ENCODE results near the gene NAA11. TPM values are rescaled to one million over a fixed set of nuclear protein-coding genes. Genes with fewer than 3 reads are reported as not detected.

NAA11 gene
- 0.52 TPM for polyA plus RNA-seq (ENCODE audit: insufficient read length)

GRCh38 chr4:79325864-79326328 is at the start of gene NAA11:
Gene NAA11 (minus strand): TSS chr4:79326061. CDS start chr4:79325877, 184 bp downstream.
- DNase-seq (ENCODE audit: low read depth) = no peak

GRCh38 chr4:79370026-79370425 is 44.2 kb upstream of the NAA11 start:
- no peak for DNase-seq (ENCODE audit: low read depth)

- no peak for DNase-seq (ENCODE audit: low read depth)
Observed at GRCh38 chr4:79367096-79367495, 41.2 kb upstream of the NAA11 start.

GRCh38 chr4:79366422-79366821 is 40.6 kb upstream of the NAA11 start:
- no peak for DNase-seq (ENCODE audit: low read depth)

GRCh38 chr4:79364061-79364460 is 38.2 kb upstream of the NAA11 start:
- no peak for DNase-seq (ENCODE audit: low read depth)

- no peak for DNase-seq (ENCODE audit: low read depth)
Observed at GRCh38 chr4:79362626-79363025, 36.8 kb upstream of the NAA11 start.

- no peak for DNase-seq (ENCODE audit: low read depth)
Observed at GRCh38 chr4:79360006-79360405, 34.1 kb upstream of the NAA11 start.

- no peak for DNase-seq (ENCODE audit: low read depth)
Observed at GRCh38 chr4:79358438-79358837, 32.6 kb upstream of the NAA11 start.

- no peak for DNase-seq (ENCODE audit: low read depth)
Observed at GRCh38 chr4:79357365-79357764, 31.5 kb upstream of the NAA11 start.

GRCh38 chr4:79353075-79353474 is 27.2 kb upstream of the NAA11 start:
- DNase-seq (ENCODE audit: low read depth) = no peak

GRCh38 chr4:79348405-79348804 is 22.5 kb upstream of the NAA11 start:
- DNase-seq (ENCODE audit: low read depth) = no peak

- no peak for DNase-seq (ENCODE audit: low read depth)
Observed at GRCh38 chr4:79341893-79342653, 16.2 kb upstream of the NAA11 start.

- no peak for DNase-seq (ENCODE audit: low read depth)
Observed at GRCh38 chr4:79340568-79340967, 14.7 kb upstream of the NAA11 start.

- no peak for DNase-seq (ENCODE audit: low read depth)
Observed at GRCh38 chr4:79338148-79338547, 12.3 kb upstream of the NAA11 start.

GRCh38 chr4:79334783-79335182 is 8.9 kb upstream of the NAA11 start:
- DNase-seq (ENCODE audit: low read depth) = no peak

- no peak for DNase-seq (ENCODE audit: low read depth)
Observed at GRCh38 chr4:79334341-79334740, 8.5 kb upstream of the NAA11 start.

GRCh38 chr4:79331126-79331876 is 5.4 kb upstream of the NAA11 start:
- DNase-seq (ENCODE audit: low read depth) = no peak

GRCh38 chr4:79330720-79331119 is 4.9 kb upstream of the NAA11 start:
- no peak for DNase-seq (ENCODE audit: low read depth)

GRCh38 chr4:79325436-79325835 is 425 bp downstream of the NAA11 start:
- no peak for DNase-seq (ENCODE audit: low read depth)

GRCh38 chr4:79319975-79320374 is 5.9 kb downstream of the NAA11 start:
- no peak for DNase-seq (ENCODE audit: low read depth)

- no peak for DNase-seq (ENCODE audit: low read depth)
Observed at GRCh38 chr4:79317711-79318110, 8.2 kb downstream of the NAA11 start.

- no peak for DNase-seq (ENCODE audit: low read depth)
Observed at GRCh38 chr4:79315891-79316290, 10.0 kb downstream of the NAA11 start.

- no peak for DNase-seq (ENCODE audit: low read depth)
Observed at GRCh38 chr4:79311279-79311678, 14.6 kb downstream of the NAA11 start.

All from forelimb muscle (tissue), 1 donor.